ENCODE results near the gene ALPG.
"Not testable (repeated sequence)": the region's sequence is repeated elsewhere in the genome, so short reads cannot be mapped to it uniquely, and the experiment has no call there.

The ALPG gene

GRCh38 chr2:232419245-232420072, 12.8 kb downstream of the ALPG start:
- no peak for DNase-seq (ENCODE audit: low spot score)

- DNase-seq (ENCODE audit: low spot score), result no peak
Observed at GRCh38 chr2:232420073-232420454, 13.4 kb downstream of the ALPG start.

DNA sequence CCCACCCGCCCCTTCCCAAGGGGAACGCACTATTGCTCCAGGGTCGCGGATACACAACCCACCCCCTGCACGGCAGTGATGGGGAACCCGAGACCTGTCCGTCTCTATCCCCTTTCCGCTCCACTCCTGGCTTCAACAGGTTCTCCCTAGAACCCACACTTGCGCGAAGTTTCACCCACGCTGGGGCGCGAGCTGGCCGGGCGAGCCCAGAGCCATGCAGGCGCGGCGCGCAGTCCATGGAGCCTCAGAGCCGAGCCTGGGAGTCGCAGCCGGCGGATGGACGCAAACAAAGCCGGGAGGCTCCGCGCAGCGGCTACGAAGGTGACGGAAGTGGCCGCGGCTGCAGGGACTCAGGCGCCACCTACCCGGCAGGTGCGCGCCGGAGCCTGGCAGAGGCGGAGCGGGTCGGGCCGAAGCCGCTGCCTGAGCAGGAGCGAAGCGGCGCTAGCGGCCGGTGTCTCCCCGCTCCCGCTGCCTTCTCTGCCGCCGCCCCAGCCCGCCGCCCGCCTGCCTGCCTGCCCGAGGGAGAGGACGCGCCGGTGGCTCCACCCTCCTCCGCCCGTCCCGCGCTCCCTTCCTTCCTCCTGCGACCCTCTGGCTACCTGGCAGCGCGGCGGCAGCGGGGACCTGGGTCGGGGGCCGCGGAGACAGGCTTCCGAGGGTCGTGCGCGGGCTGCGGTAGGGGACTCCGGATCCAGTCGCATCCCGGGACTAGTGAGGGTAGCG, 14.0 kb downstream of the ALPG start:
- DNase-seq (ENCODE audit: low spot score), result peak; percentile 69

DNA sequence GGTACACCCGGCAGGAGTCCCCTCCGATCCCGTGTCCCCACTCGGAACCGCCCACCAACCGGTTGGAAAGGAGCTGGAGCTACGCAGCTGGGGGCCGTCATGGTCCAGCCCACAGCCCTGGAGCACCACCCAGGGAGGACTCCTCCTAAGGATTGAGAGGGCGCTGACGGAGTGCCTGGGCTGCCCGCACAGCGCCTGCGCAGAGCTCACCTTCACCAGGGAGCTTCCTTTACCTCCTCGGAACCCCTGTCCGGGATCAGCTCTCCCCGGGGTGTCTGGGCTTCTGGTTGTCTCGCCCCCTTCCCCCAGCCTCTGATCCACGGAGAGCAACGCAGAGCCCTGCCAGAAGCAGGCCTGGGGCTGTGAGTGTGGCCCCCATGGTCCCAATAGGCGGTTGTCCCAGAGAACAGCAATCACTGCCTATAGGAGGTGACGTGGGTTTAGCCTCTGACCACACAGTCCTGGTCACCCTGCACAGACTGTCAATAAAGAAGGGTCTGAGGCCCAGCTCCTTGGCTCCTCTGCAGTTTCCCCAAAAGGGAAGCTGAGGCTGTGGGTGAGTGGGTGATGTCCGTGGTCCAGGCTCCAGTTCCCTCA, 14.6 kb downstream of the ALPG start:
- DNase-seq (ENCODE audit: low spot score), result no peak

- no peak for DNase-seq (ENCODE audit: low spot score)
Observed at GRCh38 chr2:232422051-232422450, 15.4 kb downstream of the ALPG start.

DNA sequence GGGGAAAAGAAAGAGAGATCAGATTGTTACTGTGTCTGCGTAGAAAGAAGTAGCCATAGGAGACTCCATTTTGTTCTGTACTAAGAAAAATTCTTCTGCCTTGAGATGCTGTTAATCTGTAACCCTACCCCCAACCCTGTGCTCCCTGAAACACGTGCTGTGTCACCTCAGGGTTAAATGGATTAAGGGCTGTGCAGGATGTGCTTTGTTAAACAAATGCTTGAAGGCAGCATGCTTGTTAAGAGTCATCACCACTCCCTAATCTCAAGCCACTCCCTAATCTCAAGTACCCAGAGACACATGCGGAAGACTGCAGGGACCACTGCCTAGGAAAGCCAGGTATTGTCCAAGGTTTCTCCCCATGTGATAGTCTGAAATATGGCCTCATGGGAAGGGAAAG, 16.4 kb downstream of the ALPG start:
- not testable (repeated sequence) for DNase-seq (ENCODE audit: low spot score)

DNA sequence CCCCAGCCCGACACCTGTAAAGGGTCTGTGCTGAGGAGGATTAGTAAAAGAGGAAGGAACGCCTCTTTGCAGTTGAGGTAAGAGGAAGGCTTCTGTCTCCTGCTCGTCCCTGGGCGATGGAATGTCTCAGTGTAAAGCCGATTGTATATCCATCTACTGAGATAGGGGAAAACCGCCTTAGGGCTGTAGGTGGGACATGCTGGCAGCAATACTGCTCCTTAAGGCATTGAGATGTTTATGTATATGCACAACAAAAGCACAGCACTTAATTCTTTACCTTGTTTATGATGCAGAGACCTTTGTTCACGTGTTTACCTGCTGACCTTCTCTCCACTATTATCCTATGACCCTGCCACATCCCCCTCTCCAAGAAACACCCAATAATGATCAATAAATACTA, 16.8 kb downstream of the ALPG start:
- DNase-seq (ENCODE audit: low spot score), result not testable (repeated sequence)

DNA sequence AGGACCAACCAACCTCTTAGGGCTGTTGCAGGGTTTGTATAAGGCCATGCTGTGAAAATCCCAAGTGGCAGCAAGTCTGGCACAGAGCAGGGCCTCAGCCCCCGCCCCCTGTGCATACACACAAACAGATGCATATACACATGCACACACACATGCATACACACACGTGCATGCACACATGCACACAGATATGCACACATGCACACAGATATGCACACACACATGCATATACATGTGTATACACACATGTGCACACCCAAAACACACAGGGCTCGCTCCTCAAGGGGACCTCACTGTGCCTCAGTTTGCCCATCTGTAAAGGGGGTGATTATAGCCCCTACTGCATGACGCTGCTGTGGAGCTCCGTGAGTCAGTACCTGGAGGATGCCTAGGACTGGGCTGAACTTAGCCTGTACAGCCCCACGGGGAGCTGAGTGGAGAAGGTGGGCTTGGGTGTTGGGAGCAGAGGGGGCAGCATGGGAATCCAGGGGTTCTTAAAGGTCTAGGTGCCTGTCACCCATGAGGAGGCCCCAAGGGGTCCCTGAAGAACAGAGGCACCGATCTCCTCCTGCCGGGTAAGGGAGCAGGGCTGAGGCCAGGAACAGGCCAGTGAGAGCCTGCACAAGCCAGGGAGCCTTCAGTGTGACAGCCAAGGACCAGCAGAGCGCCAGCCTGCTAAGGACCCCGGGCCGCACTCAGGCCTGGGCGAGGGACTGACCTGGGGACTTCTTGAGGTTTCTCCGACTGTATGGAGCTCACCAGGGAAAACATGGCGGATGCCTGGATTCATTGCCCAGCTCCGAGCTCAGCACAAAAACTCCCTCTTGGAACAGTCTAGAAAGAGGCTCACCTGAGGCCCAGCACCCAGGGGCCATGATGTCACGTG, 25.3 kb downstream of the ALPG start:
- DNase-seq (ENCODE audit: low spot score), result no peak

GRCh38 chr2:232432598-232433184, 26.0 kb downstream of the ALPG start:
- no peak for DNase-seq (ENCODE audit: low spot score)

DNA sequence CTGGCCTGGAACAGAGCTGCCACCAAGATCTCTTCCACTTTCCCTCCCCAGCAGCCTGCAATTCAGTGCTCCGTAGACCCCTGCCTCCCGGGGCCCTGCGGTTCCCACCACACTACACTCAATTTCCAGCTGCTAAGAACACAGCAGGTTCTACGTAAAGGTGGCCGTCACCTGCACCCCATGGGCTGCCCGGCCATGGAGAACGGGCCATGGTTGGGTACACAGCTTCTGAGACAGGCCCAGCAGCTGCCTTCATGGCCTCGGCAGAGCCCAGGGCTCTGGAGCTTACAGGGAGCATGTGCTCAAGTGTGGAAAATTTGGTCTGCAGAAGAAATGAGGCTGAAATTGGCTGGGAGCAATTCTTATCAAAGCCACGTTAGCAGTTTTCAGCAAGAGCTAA, 27.0 kb downstream of the ALPG start:
- not testable (repeated sequence) for DNase-seq (ENCODE audit: low spot score)

DNA sequence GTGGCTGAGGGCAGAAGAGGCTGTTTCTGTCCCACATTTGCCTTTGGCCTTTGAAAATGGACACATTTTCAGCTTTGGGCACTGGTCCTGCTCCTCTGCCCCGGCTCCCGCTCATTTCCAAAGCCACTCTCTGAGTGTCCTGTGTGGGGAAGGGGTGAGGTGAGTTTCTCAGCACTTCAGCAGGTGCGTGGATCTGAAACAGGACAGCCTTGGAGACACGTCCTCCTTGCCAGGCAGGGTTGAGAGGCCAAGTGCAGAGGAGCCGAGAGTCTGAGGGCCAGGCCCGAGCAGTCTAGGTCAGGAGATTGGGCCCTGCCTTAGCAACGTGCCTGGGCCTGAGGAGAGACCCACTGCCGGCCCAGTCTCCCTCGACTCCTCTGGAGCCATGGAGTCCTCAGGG, 27.4 kb downstream of the ALPG start:
- no peak for DNase-seq (ENCODE audit: low spot score)

DNA sequence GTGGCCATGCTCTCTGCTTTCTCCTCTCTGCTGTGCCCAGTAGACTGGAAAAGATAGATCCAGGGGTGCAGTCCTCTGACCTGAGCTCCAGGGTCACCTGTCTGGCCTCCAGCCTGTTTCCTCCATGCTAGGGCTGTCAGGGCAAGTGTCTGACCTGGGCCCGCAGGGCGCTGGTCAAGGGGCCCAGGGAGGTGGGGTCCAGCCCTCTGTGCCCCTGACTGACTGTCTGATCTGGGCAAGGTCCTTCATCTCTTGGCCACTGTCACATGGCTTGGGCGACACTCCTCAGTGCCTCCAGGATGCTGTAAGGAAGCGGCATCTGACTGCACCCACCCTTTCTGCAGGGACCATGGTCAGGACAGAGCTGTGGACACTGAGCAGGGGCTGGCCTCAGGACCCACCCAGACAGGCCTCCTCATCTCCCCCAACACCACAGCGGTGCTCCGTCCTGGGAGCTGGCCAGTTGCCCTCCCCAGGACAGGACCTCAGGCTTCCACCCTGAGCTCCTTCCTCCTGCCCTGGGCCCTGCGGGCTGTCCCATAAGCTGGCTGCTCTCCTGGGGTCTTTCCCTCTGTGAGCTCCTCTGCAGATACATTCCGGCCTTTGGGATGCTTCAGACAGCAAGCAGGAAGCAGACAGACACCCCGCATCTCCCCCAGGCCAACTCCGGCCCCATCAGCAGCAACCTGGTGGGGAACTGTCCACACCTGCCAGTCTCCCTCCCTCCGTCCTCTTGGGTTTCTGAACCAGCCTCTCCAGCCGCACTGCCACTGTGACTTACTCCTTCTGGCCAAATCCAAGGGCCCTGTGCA, 28.1 kb downstream of the ALPG start:
- DNase-seq (ENCODE audit: low spot score), result no peak

DNA sequence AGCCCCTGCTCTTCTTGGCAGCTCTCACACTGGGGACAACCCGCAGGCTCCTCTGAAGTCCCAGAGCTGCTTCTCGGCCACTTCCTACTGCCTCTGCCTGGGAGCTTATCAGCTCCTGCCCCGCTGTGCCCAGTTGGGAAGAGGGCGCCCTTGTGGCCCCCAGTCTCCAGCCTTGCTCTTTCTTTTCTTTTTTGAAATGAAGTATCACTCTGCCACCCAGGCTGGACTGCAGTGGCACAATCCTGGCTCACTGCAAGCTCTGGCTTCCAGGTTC, 28.7 kb downstream of the ALPG start:
- no peak for DNase-seq (ENCODE audit: low spot score)

DNA sequence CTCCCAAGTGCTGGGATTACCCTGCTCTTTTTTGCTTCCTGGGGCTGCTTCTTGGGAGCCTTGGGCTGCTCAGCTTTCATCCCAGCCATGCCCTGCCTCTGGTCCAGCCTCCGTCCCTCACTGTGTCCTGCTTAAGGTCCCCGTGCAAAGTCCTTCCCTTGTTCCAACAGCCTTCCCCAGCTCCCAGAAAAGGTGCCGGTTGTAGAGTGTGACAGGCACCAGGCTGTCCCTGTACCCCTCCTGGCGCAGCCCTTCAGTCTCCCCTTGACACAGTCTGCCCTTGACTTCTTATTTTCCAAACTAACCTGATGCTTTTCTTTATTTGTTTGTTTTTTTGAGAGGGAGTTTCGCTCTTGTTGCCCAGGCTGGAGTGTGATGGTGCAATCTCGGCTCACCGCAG, 29.2 kb downstream of the ALPG start:
- no peak for DNase-seq (ENCODE audit: low spot score)

DNA sequence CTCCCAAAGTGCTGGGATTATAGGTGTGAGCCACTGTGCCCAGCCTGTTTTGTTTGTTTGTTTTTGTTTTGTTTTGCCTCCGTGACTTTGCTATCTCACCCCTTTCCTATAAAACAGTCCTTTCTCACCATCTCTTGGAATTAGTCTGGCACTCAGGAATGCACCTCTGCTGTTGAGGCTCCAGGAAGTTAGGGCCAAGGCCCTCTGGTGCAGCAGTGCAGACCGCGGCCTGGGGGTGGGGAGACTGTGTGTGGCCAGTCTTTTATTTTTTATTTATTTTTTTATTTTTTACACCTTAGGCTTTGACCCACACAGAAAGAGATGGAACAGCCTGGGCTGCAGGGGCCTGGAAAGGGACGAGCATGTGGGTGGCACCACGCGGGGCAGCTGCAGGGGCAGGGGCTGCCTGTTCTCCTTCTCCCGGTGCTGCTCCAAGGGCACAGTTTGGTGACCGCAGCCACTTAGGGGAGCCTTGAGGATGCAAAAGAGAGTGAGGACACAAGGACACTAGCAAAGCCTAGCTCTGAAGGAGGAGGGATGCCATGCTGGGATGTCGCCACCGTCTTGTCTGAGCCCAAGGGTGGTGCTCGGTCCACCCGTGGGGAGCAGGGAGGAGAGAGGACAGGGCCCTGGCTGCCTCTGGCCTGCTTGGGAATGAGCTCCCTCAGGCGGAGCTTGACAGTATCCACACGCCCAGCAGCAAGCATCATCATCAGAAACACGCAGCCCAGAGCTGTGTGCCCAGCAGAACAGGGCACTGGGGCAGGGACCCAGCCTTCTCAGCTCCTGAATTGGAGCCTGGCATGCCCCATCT, 29.9 kb downstream of the ALPG start:
- no peak for DNase-seq (ENCODE audit: low spot score)

DNA sequence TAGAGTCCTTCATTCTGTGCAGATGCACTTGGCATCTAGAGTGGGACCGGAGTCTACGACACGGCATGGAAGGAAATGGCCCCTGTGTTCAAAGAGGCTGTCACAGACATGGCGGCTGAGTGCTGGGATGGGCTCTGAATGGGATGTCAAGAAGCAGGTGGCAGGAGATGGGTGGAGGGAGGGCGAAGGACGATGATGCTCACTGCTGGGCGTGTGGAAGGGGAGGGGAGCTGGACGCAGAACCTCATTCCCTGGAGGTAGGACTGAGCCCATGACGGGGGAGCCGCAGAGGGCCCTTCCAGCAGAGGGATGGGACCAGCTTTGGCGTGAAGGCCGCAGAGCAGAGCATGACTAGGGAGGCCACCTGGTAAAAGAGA, 30.5 kb downstream of the ALPG start:
- DNase-seq (ENCODE audit: low spot score), result no peak

DNA sequence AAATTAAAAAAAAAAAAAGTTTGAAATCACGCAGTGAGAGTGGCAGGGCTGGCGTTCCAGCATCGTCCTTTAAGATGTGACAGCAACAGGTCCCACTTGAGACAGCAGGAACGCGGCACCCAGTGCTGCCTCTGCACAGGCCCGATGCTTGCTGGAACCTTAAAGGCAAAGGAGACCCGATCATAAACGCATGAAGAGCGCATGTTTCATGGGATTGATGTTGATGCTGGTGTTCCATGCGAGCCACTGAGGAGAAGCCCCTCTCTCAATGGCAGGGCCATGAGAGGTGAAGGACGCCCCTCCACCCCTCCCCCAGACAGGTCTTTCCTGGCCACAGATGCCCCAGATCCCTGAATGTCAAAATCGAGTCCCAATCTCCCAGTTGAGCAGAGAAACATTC, 31.4 kb downstream of the ALPG start:
- no peak for DNase-seq (ENCODE audit: low spot score)

- no peak for DNase-seq (ENCODE audit: low spot score)
Observed at GRCh38 chr2:232438951-232439757, 32.5 kb downstream of the ALPG start.

- DNase-seq (ENCODE audit: low spot score), result no peak
Observed at GRCh38 chr2:232439758-232440135, 33.1 kb downstream of the ALPG start.

Measured in germinal center (tissue), 1 donor.